Measurements from ENCODE around the gene ADSS1.
A peak's percentile ranks its signal among the peaks of the same experiment; 100 is the strongest.

Gene ADSS1

DNA sequence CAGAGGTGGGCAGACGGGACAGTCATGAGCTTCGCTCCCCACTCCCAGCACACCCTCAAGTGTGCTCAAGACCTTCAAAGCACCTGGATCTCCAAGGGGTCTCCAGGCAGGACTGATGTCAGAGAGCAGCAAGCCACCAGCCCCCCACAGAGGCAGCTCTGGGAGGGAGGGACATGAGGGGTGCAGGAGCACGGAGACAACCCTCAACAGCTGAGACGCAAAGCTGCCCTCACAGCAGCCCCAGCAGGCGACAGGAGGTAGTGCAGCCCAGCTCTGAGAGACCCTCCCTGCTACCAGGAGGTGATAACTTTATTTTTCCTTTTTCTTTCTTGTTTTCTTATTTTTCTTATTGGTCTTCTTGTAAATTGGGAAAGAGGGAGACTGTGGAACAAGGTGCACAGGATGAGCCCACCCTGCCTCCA lies 46.8 kb downstream of the ADSS1 start:
- DNase-seq: no peak

DNA sequence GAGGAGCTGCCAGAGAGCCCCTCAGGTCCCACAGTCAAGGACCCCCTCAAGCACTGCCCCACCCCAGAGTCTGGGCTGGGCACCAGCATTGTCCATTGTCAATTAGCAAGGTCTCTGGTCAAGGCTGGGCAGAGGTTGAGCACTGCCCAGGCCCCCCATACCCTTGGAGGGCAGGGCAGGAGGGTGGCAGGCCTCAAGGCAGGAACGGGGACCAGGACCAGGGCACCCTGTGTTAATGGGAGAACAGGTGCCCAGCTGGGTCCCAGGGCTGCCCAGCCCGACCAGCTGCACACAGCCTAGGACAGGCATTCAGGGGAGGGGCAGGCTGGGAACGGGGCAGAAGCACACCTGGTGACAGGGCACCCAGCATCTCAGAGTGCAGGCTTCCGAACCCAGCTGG lies 47.3 kb downstream of the ADSS1 start:
- DNase-seq: no peak

- no peak for DNase-seq
Observed at GRCh38 chr14:104771918-104772706, 48.1 kb downstream of the ADSS1 start.

GRCh38 chr14:104772707-104773504 lies 48.9 kb downstream of the ADSS1 start:
- DNase-seq: no peak

GRCh38 chr14:104773505-104774452 lies 49.8 kb downstream of the ADSS1 start:
- peak; percentile 71 for DNase-seq

DNA sequence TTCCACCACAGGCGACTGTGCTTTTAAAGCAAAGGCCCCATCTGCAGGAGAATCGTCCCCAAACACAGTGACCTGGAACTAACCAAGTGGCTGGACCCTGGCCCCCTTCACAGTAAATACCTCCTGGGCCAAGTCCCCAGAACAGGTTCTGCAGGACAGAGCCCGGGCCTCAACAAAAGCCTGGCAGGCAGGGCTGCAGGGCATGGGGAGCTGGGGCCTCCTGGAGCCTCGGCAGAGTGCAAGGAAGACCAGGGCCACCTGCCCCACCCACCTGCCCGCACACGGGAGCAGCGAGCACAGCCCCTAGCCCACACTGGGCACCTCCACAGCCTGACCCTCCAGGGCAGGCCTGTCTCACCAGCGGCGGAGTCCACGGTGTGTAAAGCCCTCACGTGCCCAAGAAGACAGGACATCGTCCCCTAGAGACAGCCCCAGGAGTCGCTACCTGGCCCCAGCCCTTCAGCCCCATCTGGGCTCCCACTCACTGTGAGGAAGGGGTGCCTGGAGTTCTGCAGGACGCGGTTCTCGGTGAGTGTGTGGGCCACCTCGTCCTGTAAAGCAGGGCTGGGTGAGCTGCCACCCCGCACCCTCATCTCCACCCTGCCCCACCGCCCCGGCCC lies 50.5 kb downstream of the ADSS1 start:
- no peak for DNase-seq

DNA sequence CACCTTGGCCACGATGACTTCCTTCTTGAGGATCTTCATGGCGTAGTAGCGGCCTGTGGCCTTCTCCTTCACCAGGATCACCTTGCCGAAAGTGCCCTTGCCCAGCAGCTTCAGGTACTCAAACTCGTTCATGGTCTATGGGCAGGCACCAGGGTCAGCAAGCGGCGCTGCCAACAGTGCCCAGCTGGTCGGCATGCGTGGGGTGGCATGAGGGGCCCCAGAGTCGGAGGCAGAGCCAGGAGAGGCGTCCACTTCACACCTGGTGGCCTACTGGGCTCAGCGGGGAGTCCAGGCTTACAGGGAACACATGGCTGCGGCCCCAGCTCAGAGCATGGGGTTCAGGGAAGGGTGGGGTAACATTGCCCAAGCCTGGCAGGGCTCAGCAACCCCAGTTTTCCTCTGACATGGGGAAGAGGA lies 51.1 kb downstream of the ADSS1 start:
- no peak for DNase-seq

DNA sequence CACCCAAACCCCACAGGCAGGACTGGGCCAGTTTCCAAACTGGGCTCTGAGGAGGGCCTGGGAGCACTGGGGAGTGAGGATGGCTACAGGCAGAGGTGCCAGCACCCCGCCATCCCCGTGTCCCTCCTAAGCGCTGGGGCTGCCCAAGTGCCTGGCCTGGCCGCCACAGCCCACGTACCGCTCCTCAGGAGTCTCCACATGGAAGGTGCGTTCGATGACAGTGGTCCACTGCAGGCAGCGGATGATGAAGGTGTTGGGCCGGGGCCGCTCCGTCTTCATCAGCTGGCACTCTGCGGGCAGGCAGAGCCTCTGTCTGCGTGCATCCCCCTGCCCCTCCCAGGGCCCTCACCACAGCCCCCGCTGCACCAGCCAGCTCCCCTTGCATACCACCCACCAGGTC lies 52.5 kb downstream of the ADSS1 start:
- DNase-seq: no peak

DNA sequence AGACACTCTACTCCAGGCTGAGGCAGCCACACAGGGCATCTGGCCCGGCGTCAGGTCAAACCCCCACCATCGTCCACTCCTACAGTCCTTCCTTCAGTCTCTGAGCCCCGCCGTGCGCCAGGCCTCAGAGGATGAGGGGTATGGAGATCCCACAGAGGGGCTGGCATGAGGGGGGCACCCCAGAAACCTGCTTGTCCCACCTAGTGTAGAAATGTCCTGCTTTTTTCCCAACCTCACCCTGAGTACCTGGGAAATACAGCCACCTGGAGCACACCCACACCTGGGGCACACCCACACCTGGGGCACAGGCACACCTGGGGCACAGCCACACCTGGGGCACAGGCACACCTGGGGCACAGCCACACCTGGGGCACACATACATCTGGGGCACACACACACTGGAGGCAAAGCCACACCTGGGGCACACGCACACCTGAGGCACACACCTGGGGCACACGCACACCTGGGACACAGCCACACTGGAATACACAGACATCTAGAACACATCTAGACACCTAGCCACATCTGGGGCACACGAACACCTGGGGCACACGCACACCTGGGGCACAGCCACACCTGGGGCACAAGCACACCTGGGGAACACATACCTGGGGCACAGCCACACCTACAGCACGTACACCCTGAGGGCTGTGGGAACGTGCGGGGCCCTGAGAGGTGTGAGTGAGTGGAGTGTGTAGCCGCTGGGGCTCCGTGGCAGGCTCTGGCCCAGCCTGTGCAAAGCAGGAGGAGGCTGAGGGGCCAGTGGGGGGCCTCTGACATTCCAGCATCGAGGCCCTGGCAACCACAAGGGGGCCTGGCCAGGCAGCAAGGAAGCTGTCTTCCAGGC lies 53.2 kb downstream of the ADSS1 start:
- no peak for DNase-seq

DNA sequence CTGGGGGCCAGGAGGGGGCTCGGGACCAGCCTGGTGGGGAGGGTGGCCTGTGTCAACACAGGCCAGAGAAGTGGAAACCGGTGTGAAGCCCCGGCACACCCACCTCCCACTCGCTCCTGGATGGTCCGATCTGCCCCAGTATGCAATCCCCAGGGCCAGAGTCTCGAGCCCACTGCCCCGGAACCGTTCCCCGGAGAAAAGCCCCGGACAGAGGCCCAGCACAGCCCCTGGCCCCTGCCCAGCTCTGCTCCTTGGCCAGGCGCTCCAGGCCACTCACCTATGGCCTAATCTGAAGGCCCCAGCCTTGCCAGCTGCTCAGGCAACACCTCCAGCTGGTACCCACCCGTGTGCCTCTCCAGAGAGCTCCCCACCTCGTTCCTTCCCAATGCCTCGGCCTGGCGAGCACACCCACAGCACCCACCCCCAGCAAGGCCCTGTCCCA lies 53.8 kb downstream of the ADSS1 start:
- DNase-seq: no peak

DNA sequence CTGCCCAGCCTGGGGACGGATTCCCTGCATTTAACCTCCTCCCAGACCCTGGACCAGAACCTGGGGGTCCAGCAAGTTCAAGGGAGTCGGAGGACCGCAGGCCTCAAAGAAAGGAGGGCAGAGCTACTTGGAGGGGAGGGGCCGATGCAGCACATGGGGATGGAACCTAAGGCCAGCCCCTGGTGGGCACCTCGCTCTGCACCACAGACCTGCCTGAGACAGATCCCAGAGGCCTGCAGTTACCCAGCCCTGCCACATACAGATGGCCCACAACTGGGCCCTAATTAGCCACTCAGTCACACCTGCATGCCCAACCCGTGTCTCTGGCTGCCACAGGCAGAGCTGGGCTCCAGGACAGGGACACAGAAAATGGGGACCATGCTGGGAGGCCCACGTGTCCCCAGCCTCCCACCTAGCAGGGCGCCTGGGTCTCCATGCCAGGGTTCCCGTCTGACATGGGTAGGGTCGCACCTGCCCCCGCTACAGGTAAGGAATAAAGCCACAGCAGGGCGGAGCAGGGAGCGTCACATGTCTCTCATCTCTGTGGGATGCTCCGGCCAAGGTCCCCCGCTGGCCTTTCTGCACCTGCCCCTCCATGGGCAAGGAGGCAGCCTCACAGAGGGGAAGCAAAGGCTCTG lies 54.8 kb downstream of the ADSS1 start:
- peak; percentile 93 for DNase-seq

- no peak for DNase-seq
Observed at GRCh38 chr14:104779776-104780512, 55.9 kb downstream of the ADSS1 start.

- DNase-seq: no peak
Observed at GRCh38 chr14:104780513-104781030, 56.5 kb downstream of the ADSS1 start.

GRCh38 chr14:104781271-104782077 lies 57.4 kb downstream of the ADSS1 start:
- no peak for DNase-seq

DNA sequence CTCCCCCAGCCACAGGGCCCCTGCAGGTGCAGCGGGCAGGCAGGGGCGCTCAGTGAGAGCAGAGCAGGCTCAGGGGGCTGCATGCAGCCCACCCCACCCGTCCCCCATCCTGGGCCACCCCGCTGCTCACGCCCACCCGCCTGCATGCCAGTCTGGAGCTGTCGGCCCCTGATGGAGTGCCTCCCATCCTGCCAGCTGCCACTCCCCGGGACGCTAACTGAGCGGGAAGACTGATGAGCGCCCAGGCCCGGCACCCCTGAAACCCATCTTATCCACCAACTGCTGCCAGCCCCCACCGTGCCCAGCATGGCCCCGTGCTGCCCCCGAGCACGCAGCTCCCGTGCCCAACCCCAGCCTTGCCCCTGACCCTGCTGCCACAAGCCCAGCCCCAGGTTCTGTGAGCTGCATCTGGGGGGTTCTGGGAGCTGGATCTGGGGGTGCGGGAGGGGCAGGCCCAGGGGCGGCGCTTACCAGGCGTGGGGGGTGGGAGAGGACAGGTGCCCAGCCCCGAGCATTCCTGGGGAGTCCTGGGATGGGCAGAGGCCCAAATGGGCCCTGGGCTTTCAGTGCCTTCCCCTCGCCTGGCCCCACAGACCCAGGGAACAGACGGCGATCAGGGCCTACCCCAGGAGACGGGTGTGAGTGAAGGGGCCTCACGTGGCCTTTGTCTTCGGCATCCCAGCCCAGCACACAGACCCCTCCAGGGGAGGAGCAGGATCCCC lies 58.2 kb downstream of the ADSS1 start:
- DNase-seq: no peak

DNA sequence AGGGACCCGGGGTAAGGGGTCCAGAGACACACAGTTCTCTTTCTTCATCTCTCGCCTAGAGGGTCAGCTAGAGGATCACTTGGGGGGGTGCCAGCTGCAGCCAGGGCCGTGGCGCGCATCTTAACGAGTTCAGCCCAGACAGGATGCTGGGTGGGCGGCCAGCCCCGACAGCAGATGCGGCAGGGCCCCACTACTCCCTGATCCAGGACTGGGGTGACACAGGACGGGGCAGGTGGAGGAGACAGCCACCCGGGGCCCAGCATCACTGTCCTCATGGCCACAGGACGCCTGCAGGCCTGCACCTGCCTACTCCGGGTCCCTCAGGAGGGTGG lies 58.7 kb downstream of the ADSS1 start:
- DNase-seq: no peak

GRCh38 chr14:104783484-104784217 lies 59.6 kb downstream of the ADSS1 start:
- no peak for DNase-seq

GRCh38 chr14:104784218-104784568 lies 60.2 kb downstream of the ADSS1 start:
- DNase-seq: peak; percentile 56

Measured in COR-L47 (cell line).